Measurements from ENCODE around the gene ASB15.
"Not testable (repeated sequence)": the region's sequence is repeated elsewhere in the genome, so short reads cannot be mapped to it uniquely, and the experiment has no call there.

ASB15 gene

GRCh38 chr7:123601530-123601929, at the start of gene ASB15:
ASB15 (plus strand) TSS chr7:123601821; CDS start chr7:123614503, 12,682 bp downstream.
- no peak for FAIRE-seq

- not testable (repeated sequence) for FAIRE-seq
These were observed 49.5 kb upstream of the ASB15 start for GRCh38 chr7:123552134-123552533.

GRCh38 chr7:123552641-123553040, 49.0 kb upstream of the ASB15 start:
- FAIRE-seq = no peak

GRCh38 chr7:123553159-123553558, 48.5 kb upstream of the ASB15 start:
- FAIRE-seq = no peak

- no peak for FAIRE-seq
These were observed 46.1 kb upstream of the ASB15 start for GRCh38 chr7:123555484-123555883.

GRCh38 chr7:123557016-123557397, 44.6 kb upstream of the ASB15 start:
- no peak for FAIRE-seq

- peak; percentile 91 for FAIRE-seq
These were observed 44.0 kb upstream of the ASB15 start, which contains the start of gene NDUFA5 for GRCh38 chr7:123557398-123558288. NDUFA5 (minus strand) TSS chr7:123557818; CDS start chr7:123557795, 23 bp downstream.

- FAIRE-seq = no peak
These were observed 43.2 kb upstream of the ASB15 start for GRCh38 chr7:123558289-123558874.

GRCh38 chr7:123562121-123562520, 39.5 kb upstream of the ASB15 start:
- FAIRE-seq = no peak

- no peak for FAIRE-seq
These were observed 32.1 kb upstream of the ASB15 start for GRCh38 chr7:123569352-123570010.

- no peak for FAIRE-seq
These were observed 31.0 kb upstream of the ASB15 start for GRCh38 chr7:123570390-123571182.

- no peak for FAIRE-seq
These were observed 30.4 kb upstream of the ASB15 start for GRCh38 chr7:123571187-123571586.

GRCh38 chr7:123571684-123572083, 29.9 kb upstream of the ASB15 start:
- FAIRE-seq = no peak

- no peak for FAIRE-seq
These were observed 28.3 kb upstream of the ASB15 start for GRCh38 chr7:123573341-123573740.

GRCh38 chr7:123573896-123574467, 27.6 kb upstream of the ASB15 start:
- no peak for FAIRE-seq

- FAIRE-seq = no peak
These were observed 22.2 kb upstream of the ASB15 start for GRCh38 chr7:123579416-123579815.

- peak; percentile 73 for FAIRE-seq
These were observed 21.0 kb upstream of the ASB15 start for GRCh38 chr7:123580406-123581161.

GRCh38 chr7:123581162-123581459, 20.5 kb upstream of the ASB15 start:
- no peak for FAIRE-seq

GRCh38 chr7:123583821-123584220, 17.8 kb upstream of the ASB15 start:
- FAIRE-seq = no peak

GRCh38 chr7:123588376-123588775, 13.2 kb upstream of the ASB15 start:
- no peak for FAIRE-seq

- FAIRE-seq = no peak
These were observed 6.8 kb upstream of the ASB15 start for GRCh38 chr7:123594813-123595241.

GRCh38 chr7:123598657-123599056, 3.0 kb upstream of the ASB15 start:
- peak; percentile 94 for FAIRE-seq
